Liver (tissue), 3 donors: Measurements from ENCODE around the gene DSG2.

ENCODE experiments used
- CTCF ChIP-seq: fragments of 150-350 bp; IDR thresholded peaks from 2 replicates; pipeline ENCODE4 v1.5.1; 2017; ENCODE audit warnings: improper control_type of control experiment, low read depth, low read length; ENCODE audit not compliant: missing input control
- GABPA ChIP-seq, 2 donors: IDR thresholded peaks in 1 of 2; conservative IDR thresholded peaks in 1 of 2; 2 replicates each; pipeline ENCODE4 v1.6.1; 2016; ENCODE audit warnings: antibody characterized with exemption in 2 of 2, mild to moderate bottlenecking in 1 of 2, moderate library complexity in 1 of 2
- HNF4G ChIP-seq: IDR thresholded peaks from 2 replicates; pipeline ENCODE4 v1.6.1; 2016; ENCODE audit warnings: antibody characterized with exemption
- JUND ChIP-seq, 2 donors: IDR thresholded peaks; 2 replicates each; pipeline ENCODE4 v1.6.1; 2016; ENCODE audit warnings: antibody characterized with exemption in 2 of 2
- NR2F2 ChIP-seq: IDR thresholded peaks from 2 replicates; pipeline ENCODE4 v1.6.1; 2016; ENCODE audit warnings: antibody characterized with exemption
- RAD21 ChIP-seq, 2 donors: IDR thresholded peaks; 2 replicates each; pipeline ENCODE4 v1.6.1; 2016; ENCODE audit warnings: antibody characterized with exemption in 2 of 2, mild to moderate bottlenecking in 2 of 2
- RXRA ChIP-seq, 2 donors: IDR thresholded peaks; 2 replicates each; pipeline ENCODE4 v1.6.1; 2017 to 2018; ENCODE audit warnings: antibody characterized with exemption in 2 of 2, mild to moderate bottlenecking in 1 of 2
- SP1 ChIP-seq: IDR thresholded peaks from 2 replicates; pipeline ENCODE4 v1.6.1; 2018; ENCODE audit warnings: antibody characterized with exemption, mild to moderate bottlenecking
- TAF1 ChIP-seq: conservative IDR thresholded peaks from 2 replicates; pipeline ENCODE4 v1.6.1; 2016; ENCODE audit warnings: antibody characterized with exemption, mild to moderate bottlenecking
- YY1 ChIP-seq: IDR thresholded peaks from 2 replicates; pipeline ENCODE4 v1.6.1; 2016; ENCODE audit warnings: antibody characterized with exemption, mild to moderate bottlenecking
- ZBTB33 ChIP-seq: IDR thresholded peaks from 2 replicates; pipeline ENCODE4 v1.6.1; 2016; ENCODE audit warnings: antibody characterized with exemption
- TF ChIP-seq, protein P1 (sequence below): IDR thresholded peaks from 2 replicates; pipeline ENCODE4 v1.6.1; 2016; ENCODE audit warnings: antibody characterized with exemption, mild to moderate bottlenecking
- TF ChIP-seq, protein P2 (sequence below): IDR thresholded peaks from 2 replicates; pipeline ENCODE4 v1.6.1; 2016; ENCODE audit warnings: antibody characterized with exemption
- TF ChIP-seq, protein P3 (sequence below): IDR thresholded peaks from 2 replicates; pipeline ENCODE4 v1.6.1; 2016; ENCODE audit warnings: antibody characterized with exemption
- donor health status: healthy.
- donor health status: healthy.

GRCh38 chr18:31490833-31491232 is 7.1 kb upstream of the DSG2 start:
- TF ChIP-seq JUND (IDR thresholded peaks at IDR 0.05) (no peak), CTCF (no peak), ZBTB33 (no peak), NR2F2 (no peak), HNF4G (no peak), RAD21 (IDR thresholded peaks at IDR 0.05) (no peak), GABPA (IDR thresholded peaks at IDR 0.05 in 1 of 2, conservative IDR thresholded peaks at IDR 0.05 in 1 of 2) (no peak), SP1 (no peak), YY1 (no peak), RXRA (IDR thresholded peaks at IDR 0.05) (no peak), TAF1 (no peak)
- TF ChIP-seq, protein P1, sequence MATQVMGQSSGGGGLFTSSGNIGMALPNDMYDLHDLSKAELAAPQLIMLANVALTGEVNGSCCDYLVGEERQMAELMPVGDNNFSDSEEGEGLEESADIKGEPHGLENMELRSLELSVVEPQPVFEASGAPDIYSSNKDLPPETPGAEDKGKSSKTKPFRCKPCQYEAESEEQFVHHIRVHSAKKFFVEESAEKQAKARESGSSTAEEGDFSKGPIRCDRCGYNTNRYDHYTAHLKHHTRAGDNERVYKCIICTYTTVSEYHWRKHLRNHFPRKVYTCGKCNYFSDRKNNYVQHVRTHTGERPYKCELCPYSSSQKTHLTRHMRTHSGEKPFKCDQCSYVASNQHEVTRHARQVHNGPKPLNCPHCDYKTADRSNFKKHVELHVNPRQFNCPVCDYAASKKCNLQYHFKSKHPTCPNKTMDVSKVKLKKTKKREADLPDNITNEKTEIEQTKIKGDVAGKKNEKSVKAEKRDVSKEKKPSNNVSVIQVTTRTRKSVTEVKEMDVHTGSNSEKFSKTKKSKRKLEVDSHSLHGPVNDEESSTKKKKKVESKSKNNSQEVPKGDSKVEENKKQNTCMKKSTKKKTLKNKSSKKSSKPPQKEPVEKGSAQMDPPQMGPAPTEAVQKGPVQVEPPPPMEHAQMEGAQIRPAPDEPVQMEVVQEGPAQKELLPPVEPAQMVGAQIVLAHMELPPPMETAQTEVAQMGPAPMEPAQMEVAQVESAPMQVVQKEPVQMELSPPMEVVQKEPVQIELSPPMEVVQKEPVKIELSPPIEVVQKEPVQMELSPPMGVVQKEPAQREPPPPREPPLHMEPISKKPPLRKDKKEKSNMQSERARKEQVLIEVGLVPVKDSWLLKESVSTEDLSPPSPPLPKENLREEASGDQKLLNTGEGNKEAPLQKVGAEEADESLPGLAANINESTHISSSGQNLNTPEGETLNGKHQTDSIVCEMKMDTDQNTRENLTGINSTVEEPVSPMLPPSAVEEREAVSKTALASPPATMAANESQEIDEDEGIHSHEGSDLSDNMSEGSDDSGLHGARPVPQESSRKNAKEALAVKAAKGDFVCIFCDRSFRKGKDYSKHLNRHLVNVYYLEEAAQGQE = no peak
- TF ChIP-seq, protein P2, sequence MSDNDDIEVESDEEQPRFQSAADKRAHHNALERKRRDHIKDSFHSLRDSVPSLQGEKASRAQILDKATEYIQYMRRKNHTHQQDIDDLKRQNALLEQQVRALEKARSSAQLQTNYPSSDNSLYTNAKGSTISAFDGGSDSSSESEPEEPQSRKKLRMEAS = no peak
- TF ChIP-seq, protein P3, sequence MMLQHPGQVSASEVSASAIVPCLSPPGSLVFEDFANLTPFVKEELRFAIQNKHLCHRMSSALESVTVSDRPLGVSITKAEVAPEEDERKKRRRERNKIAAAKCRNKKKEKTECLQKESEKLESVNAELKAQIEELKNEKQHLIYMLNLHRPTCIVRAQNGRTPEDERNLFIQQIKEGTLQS = no peak
